Vagina (tissue), 2 donors: ENCODE results near the gene PRND. TPM values are rescaled to one million over a fixed set of nuclear protein-coding genes. Genes with fewer than 3 reads are reported as not detected.

Experiments used
- DNase-seq, 2 donors: peaks; one replicate each; pipeline ENCODE4 v3.0.0-alpha.2; 2017; ENCODE audit errors: extremely low spot score in 2 of 2
- H3K27ac ChIP-seq: fragments of 200-600 bp; sonication (generic); one replicate; pipeline ENCODE4 v1.5.1; 2019
- H3K27me3 ChIP-seq: fragments of 200-600 bp; sonication (generic); one replicate; pipeline ENCODE4 v1.5.1; 2019
- H3K36me3 ChIP-seq, 2 donors: fragments of 200-600 bp; sonication (generic); one replicate each; pipeline ENCODE4 v1.5.1; 2017 to 2019
- H3K4me1 ChIP-seq: fragments of 200-600 bp; sonication (generic); one replicate; pipeline ENCODE4 v1.5.1; 2019
- H3K4me3 ChIP-seq, 2 donors: fragments of 200-600 bp; sonication (generic); 1 replicate in 1 of 2; 2 replicates in 1 of 2; pipeline ENCODE4 v1.5.1; 2016 to 2019
- H3K9me3 ChIP-seq: fragments of 200-600 bp; sonication (generic); one replicate; pipeline ENCODE4 v1.5.1; 2019
- CTCF ChIP-seq, 3 experiments: fragments of 450-650 bp in 2 of 3; fragments of 200-600 bp in 1 of 3; sonication (generic) in 1 of 3; IDR thresholded peaks; one replicate each; pipeline ENCODE4 v1.5.1; 2017 to 2019; ENCODE audit warnings: antibody characterized with exemption in 3 of 3, mild to moderate bottlenecking in 2 of 3, moderate library complexity in 2 of 3
- POLR2A ChIP-seq, 2 donors: fragments of 450-650 bp; IDR thresholded peaks; one replicate each; pipeline ENCODE4 v1.6.1; 2017; ENCODE audit warnings: antibody characterized with exemption in 2 of 2, mild to moderate bottlenecking in 2 of 2, moderate library complexity in 2 of 2
- POLR2AphosphoS5 ChIP-seq, 2 donors: sonication (generic); formaldehyde crosslinking; IDR thresholded peaks; one replicate each; pipeline ENCODE4 v1.9.0; 2017; ENCODE audit warnings: antibody characterized with exemption in 2 of 2, mild to moderate bottlenecking in 2 of 2, low read depth in 1 of 2; ENCODE audit not compliant: insufficient read depth in 1 of 2
- intact Hi-C: fragments of 100-400 bp; cut with DNase I; formaldehyde crosslinking; loops from one replicate; pipeline ENCODE4 v1.15.1; 2023
- total RNA-seq: library from RNA; depleted of rRNA; stranded (reverse); fragments of >200 nt; gene quantifications from one replicate; pipeline ENCODE4 v1.2.3, GENCODE V29; 2016

The PRND gene
- total RNA-seq, 1 donor from 2014 or later: not detected

- intact Hi-C loops: no loop called here
Observed at GRCh38 chr20:4763723-4764510, 42.2 kb downstream of the PRND start.

GRCh38 chr20:4764805-4765204 is 43.1 kb downstream of the PRND start:
- Histone ChIP-seq H3K36me3 (no peaks in the 10 kb centered on the region), H3K9me3 (no peaks in the 10 kb centered on the region), H3K4me1 (peaks cover 4% of the 10 kb centered on the region), H3K4me3 (no peak overlapping the region), H3K27ac (no peak overlapping the region), H3K27me3 (no peaks in the 10 kb centered on the region)
- peak in 1 of 2 donors; percentile 19 for DNase-seq
- intact Hi-C loops: no loop called here
- TF ChIP-seq POLR2A (IDR thresholded peaks at IDR 0.05) (no peak), POLR2AphosphoS5 (IDR thresholded peaks at IDR 0.05; ENCODE audit: insufficient read depth in 1 of 2, low read depth in 1 of 2) (no peak), CTCF (IDR thresholded peaks at IDR 0.05) (no peak)

More at GRCh38 chr20:4763723-4764510, 42.2 kb downstream of the PRND start:
- H3K9me3 ChIP-seq: no peaks in the 10 kb centered on the region
- H3K4me3 ChIP-seq: no peak overlapping the region
- DNase-seq: peak in 1 of 2 donors; percentile 37
- TF ChIP-seq CTCF (IDR thresholded peaks at IDR 0.05) (no peak), POLR2AphosphoS5 (IDR thresholded peaks at IDR 0.05; ENCODE audit: insufficient read depth in 1 of 2, low read depth in 1 of 2) (no peak), POLR2A (IDR thresholded peaks at IDR 0.05) (no peak)
- H3K27me3 ChIP-seq: no peaks in the 10 kb centered on the region
- peaks cover 4% of the 10 kb centered on the region for H3K4me1 ChIP-seq
- H3K27ac ChIP-seq: no peak overlapping the region
- H3K36me3 ChIP-seq: no peaks in the 10 kb centered on the region

- no peak for TF ChIP-seq POLR2A (IDR thresholded peaks at IDR 0.05)
- TF ChIP-seq POLR2AphosphoS5 (IDR thresholded peaks at IDR 0.05; ENCODE audit: insufficient read depth in 1 of 2, low read depth in 1 of 2): no peak
- no peak for TF ChIP-seq CTCF (IDR thresholded peaks at IDR 0.05)
- peak in 1 of 2 donors; percentile 93 for DNase-seq
- H3K4me1 ChIP-seq: peaks cover 4% of the 10 kb centered on the region
- H3K4me3 ChIP-seq: no peak overlapping the region
- no peaks in the 10 kb centered on the region for H3K36me3 ChIP-seq
- intact Hi-C loops: no loop called here
- H3K9me3 ChIP-seq: no peaks in the 10 kb centered on the region
- H3K27ac ChIP-seq: no peak overlapping the region
- H3K27me3 ChIP-seq: no peaks in the 10 kb centered on the region
Observed at GRCh38 chr20:4765681-4766080, 44.0 kb downstream of the PRND start.

GRCh38 chr20:4766631-4767030 is 44.9 kb downstream of the PRND start:
- TF ChIP-seq POLR2A (IDR thresholded peaks at IDR 0.05) (no peak), POLR2AphosphoS5 (IDR thresholded peaks at IDR 0.05; ENCODE audit: insufficient read depth in 1 of 2, low read depth in 1 of 2) (no peak), CTCF (IDR thresholded peaks at IDR 0.05) (no peak)
- Histone ChIP-seq H3K27me3 (no peaks in the 10 kb centered on the region), H3K9me3 (no peaks in the 10 kb centered on the region), H3K4me1 (no peaks in the 10 kb centered on the region), H3K27ac (no peak overlapping the region), H3K4me3 (no peak overlapping the region), H3K36me3 (no peaks in the 10 kb centered on the region)
- intact Hi-C loops: no loop called here
- peak in 1 of 2 donors; percentile 7 for DNase-seq

GRCh38 chr20:4767084-4767483 is 45.4 kb downstream of the PRND start:
- H3K36me3 ChIP-seq: no peaks in the 10 kb centered on the region
- H3K4me1 ChIP-seq: no peaks in the 10 kb centered on the region
- H3K4me3 ChIP-seq: no peak overlapping the region
- intact Hi-C loops: no loop called here
- TF ChIP-seq CTCF (IDR thresholded peaks at IDR 0.05) (no peak), POLR2AphosphoS5 (IDR thresholded peaks at IDR 0.05; ENCODE audit: insufficient read depth in 1 of 2, low read depth in 1 of 2) (no peak), POLR2A (IDR thresholded peaks at IDR 0.05) (no peak)
- DNase-seq: peak in 1 of 2 donors; percentile 14
- no peaks in the 10 kb centered on the region for H3K9me3 ChIP-seq
- no peak overlapping the region for H3K27ac ChIP-seq
- no peaks in the 10 kb centered on the region for H3K27me3 ChIP-seq
